NCI-H748 (cell line): ENCODE results near the gene PA2G4.
"Not testable (repeated sequence)": the region's sequence is repeated elsewhere in the genome, so short reads cannot be mapped to it uniquely, and the experiment has no call there.

Source experiments
- DNase-seq: peaks from one replicate; lab custom pipeline; 2025; ENCODE audit not compliant: unreplicated experiment; lab: John Stamatoyannopoulos, UW

The PA2G4 gene

DNA sequence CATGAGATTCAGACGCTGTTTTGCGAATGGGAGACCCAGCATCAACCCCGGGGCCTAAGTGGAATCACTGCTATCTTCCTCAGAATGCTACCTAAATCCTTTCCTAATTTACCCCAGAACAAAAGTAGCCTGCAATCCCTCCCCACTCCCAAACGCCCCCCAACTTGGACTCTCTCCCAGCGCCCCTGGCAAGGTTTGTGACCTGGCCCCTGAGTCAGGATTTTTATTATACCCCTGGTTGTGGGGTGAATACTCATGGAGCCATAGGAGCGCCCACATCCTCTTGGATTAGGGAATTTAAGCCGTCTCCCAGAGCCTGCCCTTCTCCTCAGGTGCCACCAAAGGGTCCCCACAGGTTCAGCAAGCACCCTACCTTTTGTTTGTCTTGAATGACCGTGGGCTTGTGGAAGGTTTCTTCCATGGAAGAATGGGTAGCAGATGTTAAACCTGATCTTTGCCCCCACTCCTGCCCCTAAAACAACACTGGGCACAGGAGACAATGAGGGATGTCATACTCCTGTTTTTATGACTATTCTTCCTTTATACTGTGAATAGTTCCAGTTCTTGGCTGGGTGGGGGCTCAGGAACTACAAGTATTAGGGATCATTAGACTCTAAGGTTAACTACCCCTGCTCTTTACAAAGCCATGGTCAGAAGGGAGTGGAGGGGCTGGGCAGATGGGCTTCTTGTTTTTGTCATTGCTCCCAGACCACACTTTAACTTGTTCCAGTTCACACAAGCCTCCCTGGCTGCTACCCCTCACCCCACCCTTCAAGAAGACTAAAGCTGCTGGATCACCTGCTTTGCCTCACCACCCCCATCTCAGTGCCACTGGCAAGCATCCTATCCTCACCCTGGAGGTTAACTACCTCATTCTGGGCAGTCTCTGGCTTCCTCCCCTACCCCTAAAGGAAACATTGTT lies 48.7 kb downstream of the PA2G4 start:
- DNase-seq, result peak; percentile 20

DNA sequence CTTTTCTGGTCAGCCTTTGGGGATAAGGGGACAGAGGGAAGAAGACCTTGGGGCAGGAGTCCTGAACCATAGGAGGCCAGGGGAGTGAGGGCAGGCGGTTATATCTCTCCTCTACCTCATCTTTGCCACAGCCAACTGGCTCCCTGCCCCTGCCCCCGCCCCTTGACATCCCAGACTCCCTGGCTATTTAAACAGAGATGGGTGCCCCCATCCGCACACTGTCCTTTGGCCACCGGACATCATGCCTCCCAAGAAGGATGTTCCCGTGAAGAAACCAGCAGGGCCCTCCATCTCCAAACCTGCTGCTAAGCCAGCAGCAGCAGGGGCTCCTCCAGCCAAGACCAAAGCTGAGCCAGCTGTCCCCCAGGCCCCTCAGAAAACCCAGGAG lies 49.3 kb downstream of the PA2G4 start:
- no peak for DNase-seq

DNA sequence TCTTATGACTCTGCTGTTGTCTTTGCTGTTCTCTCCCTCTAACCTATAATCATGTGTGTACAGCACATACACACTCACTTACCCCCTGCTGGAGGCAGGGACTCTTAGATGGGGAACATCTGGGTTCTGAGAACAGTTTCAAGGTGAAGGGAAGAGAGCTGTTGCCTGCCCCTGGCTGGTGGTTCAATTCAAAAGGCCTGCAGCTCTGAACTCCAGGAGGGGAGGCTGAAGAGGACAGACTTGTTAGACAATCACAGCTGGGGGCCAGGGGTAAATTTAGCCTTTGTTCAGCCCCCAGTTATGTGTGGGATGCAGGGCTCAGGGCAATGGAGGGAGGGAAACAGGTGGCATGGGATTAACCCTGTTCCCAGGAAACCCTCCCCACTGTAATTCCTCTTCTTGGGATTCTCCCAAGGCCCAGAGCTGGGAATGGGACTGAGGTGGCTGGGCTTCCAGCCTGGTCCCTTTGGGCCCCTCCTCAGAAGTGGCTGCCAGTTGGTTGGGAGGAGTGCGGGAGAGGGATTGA lies 50.0 kb downstream of the PA2G4 start:
- no peak for DNase-seq

DNA sequence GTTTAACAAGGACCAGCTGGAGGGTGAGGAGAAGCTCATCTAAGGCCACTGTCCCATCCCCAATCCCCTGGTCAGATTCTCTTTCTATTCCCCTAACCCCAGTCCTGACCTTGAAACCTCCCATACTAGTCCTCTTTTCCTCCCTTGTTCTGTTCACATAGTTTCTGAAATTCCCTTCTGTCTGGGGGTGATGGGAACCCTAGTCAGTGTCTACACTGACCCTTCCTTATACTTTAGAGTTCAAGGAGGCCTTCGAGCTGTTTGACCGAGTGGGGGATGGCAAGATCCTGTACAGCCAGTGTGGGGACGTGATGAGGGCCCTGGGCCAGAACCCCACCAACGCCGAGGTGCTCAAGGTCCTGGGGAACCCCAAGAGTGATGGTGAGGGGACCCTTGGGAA lies 50.5 kb downstream of the PA2G4 start:
- DNase-seq, result no peak

DNA sequence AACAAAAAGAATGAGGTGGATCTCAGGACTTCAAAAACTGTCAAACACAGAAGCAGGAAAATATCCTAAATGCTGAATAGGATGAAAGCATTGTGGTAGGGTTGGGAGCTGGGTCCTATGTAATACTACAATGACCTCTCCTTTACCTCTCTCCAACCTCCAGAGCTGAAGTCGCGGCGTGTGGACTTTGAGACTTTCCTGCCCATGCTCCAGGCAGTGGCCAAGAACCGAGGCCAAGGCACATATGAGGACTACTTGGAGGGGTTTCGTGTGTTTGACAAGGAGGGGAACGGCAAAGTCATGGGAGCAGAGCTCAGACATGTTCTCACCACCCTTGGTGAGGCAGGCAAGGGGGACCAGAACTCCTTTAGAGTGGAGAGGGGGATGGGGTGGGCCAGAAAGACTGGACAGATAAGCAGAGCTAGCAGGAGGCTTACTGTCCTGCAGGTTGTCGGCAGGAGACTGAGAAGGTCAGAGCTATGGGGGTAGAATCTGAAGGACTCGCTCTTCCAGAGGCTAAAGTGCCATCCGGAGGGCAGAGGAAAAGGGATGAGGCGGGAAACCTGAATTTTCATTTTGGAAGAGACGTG lies 51.0 kb downstream of the PA2G4 start:
- DNase-seq, result no peak

DNA sequence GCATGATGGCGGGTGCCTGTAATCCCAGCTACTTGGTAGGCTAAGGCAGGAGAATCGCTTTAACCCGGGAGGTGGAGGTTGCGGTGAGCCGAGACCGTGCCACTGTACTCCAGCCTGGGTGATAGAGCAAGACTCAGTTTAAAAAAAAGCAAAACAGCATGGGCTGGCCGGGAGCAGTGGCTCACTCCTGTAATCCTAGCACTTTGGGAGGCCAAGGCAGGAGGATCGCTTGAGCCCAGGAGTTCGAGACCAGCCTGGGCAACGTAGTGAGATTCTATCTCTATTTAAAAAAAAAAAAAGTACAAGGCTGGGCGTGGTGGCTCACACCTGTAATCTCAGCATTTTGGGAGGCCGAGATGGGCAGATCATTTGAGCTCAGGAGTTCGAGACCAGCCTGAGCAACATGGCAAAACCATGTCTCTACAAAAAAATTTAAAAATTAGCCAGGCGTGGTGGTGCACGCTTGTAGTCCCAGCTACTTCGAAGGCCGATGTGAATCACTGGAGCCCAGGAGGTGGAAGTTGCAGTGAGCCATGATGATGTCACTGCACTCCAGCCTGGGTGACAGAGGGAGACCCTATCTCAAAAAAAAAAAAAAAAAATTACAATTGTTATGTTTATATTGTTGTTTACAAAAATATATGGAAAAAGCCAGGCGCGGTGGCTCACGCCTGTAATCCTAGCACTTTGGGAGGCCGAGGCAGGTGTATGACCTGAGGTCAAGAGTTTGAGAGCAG lies 52.3 kb downstream of the PA2G4 start:
- DNase-seq, result not testable (repeated sequence)

DNA sequence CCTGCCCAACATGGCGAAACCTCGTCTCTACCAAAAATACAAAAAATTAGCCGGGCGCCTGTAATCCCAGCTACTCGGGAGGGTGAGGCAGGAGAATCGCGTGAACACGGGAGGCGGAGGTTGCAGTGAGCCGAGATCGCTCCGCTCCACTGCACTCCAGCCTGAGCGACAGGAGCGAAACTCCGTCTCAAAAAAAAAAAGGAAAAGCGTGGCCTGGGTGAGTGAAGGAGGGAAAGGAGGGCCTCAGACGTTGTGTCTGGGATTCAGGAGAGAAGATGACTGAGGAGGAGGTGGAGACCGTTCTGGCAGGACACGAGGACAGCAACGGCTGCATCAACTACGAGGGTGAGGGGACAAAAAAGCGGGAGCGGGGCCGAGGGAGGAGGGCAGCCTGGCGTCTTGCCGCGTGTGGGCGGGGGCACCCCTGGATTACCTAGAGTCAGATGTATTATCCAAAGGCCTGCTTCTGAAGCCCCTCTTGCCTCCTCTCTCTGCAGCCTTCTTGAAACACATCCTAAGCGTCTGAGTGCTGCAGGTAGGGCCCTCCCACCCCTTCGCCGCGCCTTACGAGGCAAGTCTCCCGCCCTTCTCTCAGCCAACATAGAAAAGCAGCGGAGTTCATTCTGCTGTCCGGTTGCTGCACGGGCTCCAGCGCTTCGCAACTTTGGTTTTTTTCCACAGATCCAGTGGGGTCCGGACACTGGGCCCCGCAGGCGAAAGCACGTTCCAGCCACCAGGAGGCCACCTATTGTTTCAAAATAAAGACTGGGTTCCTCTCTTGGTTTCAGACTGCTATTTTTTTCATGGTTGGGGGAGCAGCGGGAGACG lies 53.1 kb downstream of the PA2G4 start:
- DNase-seq, result peak; percentile 86

DNA sequence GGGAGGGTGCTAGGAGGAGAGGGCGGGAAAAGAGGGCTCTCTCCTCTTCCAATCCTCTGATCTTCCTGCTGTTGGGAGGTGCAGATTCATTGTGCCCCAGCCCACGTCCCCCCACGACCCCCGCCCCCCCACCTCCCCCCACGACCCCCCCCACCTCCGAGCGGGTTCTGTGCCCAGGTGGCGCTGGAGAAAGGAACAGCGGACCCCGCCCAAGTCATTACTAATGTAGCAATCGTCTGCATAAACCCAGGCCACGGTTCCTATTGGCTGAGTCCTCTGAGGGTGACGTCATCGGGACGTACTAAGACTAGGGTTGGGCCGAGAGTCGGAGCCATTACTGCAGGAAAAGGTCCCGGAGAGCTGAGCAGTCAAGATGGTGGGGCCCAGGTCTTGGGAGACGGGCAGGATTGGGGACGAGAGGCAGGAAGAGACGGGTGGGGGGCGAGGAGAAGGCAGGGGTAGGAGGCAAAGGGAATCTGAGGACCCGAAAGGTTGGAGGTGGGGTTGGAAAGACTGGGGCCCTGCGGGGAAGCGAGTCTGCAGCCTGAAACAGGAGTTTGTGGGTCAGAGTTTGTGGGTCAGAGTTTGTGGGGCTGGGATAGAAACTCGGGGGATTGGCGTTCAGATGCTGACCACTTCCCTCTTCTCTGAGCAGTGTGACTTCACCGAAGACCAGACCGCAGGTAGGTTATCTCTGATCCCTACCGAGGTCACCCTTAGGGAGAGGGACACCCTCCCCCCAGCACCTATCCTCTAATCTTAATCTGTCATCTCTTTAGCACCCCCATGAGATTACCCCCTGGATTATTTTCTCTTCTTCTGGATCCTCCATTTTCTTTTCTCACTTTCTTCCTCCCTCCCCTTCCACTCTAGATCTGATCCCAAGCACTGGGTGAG lies 53.9 kb downstream of the PA2G4 start, which contains the start of gene MYL6:
MYL6 (plus strand) TSS at position 331 of the 897 bp plus-strand sequence; CDS start at position 374, 43 bp downstream.
- DNase-seq, result peak; percentile 99

DNA sequence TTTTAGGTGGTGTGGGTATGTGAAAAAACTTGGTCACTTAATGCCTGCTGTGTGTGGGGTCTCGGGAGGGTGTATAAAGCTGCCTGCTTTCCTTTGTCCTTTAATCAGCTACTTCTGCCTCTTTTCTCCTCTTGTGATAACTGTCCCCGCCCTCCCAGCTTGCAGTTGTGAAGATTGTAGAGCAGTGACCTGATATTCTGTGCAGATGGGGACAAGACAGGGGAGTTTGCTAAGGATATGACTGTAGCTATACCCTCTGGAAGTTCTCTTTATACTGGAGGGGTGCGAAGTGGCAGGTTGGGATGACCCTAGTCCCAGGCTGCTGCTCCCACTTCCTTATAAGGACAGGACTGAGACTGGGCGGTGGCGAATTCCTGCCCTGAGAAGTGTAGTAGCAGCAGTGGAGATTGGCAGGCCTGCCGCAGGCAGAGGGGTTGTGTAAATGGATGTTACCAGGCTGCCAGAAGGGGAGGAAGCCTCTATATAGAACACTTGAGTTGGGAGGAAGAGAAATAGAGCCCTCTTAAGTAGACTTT lies 54.6 kb downstream of the PA2G4 start:
- DNase-seq, result peak; percentile 27

DNA sequence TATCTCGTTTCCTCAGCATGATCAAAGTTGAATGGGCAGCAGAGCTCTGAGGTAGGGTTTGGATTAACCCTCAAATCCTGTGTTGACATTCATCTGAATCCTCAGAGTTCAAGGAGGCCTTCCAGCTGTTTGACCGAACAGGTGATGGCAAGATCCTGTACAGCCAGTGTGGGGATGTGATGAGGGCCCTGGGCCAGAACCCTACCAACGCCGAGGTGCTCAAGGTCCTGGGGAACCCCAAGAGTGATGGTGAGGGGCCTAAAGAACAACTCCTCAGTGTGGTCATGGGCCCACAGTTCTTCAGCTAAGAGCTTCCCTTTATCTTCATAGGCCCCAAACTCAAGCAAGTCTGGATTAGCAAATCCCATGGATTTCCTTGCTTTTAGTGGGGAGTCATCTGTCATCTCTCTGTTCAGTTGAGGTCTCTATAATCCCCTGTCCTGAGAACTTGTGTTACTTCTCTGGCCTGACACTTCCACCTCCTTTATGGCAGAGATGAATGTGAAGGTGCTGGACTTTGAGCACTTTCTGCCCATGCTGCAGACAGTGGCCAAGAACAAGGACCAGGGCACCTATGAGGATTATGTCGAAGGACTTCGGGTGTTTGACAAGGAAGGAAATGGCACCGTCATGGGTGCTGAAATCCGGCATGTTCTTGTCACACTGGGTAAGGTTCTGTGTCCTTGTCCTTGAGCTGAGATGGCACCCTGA lies 55.3 kb downstream of the PA2G4 start:
- no peak for DNase-seq

DNA sequence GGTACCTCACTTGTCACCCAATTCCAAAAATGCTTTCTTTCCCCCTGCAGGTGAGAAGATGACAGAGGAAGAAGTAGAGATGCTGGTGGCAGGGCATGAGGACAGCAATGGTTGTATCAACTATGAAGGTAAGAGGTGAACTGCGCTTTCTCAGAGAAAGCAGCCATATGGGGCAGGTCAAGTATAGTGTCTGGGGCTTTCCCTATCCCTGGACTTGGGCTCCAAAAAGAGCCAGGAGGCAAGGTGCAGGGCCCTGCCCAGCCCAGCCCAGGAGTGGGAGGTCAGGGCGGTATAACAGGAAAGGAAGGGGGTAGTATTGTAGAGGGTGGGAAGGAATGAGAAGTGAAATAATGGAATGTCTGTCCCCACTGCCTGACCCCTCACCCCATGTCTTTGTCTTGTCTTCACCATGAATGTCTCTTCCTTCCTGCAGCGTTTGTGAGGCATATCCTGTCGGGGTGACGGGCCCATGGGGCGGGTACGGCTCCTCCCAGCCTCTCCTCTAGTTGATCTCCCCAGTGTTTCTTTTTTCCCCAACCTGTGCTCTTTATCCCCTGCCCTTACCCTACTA lies 55.9 kb downstream of the PA2G4 start:
- no peak for DNase-seq

DNA sequence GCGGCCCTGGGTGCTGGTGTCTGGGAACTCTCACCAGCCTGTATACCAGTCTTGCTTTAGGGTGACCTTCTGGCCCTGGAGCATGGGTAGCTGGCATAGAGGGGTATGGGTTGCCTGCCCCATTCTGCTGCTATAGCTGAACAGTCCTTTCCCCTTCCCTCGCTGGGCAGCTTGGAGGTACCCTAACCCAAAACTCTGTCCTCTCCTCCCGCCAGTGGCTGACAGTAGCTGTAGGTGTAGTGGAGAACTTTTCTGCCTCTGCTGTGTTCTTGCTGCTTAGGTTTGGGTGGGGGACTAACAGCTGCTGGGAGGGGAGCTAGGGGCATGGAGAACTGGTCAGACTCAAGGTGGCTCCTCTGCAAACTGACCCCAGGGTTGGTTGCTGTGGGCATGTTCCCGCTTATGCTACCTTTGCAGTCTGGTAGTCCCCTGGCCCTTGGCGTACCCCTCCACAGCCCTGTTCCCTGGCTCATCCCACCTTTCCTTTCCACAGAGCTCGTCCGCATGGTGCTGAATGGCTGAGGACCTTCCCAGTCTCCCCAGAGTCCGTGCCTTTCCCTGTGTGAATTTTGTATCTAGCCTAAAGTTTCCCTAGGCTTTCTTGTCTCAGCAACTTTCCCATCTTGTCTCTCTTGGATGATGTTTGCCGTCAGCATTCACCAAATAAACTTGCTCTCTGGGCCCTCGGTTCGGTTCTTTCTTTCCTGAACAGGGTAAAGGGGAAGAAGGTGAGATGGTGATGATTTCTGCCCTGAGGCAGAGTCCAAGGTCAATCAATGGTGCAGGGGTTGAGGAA lies 56.7 kb downstream of the PA2G4 start:
- no peak for DNase-seq

DNA sequence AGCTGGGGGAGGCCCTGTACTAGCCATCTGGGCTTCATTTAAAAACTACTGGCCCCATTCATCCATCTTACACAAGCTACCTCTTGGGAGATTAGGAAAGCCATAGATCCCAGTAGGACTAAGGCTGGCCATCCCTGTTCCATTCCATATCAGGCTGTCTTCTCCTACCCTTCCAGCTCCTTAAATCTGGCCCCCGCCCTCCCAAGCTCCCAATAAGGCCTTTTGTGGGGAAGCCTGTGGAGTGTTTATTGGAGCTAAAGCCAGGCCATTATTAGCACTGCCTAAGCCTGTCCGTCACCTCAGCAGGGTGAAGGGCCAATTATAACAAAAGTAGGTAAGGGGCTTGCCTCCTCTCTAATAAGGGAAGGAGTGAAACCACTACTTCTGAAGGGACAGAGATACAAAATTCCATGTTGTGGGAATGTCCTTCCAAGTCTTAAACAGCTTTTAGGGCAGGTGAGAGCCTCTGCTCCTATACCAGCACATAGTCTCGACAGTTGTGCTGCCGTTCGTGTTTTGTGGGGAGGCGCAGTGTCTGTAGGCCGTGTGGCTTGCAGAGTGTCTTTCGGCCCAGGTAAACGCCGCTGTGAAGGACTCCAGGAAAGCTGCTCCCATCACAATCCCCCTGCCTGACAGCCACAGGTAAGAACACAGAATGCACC lies 57.5 kb downstream of the PA2G4 start:
- no peak for DNase-seq

DNA sequence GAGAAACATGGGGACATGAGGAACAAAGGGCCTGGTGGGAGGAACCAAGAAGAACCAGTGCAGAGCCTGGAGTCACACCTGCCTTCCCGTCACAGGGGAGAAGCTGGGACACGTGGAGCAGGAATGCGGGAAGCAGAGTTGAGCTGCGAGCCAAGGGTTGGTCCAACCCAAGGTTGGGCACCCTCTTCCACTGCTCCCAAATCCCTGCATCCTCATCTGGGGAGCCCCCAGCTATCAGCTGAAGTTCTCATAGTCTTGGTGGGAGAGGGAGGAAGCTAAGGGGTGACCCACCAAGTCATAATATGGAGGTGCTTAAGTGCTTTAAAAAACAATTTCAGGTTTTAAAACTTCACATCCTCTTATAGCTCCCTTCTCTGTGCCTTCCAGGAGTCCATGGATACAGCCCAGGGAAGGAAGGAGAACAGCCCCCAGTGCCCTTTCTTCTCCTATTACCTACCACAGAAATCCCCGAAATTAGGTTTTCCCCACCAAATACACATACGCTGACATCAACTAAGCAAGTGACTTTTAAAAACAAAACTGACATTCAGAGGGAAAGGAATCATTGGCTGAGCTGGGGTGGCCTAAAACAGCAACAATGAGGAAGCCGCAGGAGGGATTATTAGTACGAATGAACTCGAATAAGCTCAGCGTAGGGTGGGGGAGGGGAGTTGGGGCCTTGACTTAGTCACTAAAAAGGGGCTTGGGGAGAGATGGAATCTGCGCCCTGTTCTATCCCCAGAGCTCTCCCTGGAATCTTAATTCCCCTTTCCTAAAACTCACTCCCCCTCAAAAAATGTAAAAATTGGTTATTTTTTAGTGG lies 58.3 kb downstream of the PA2G4 start:
- no peak for DNase-seq
